ENCODE results near the gene P2RX7.
"Not testable (repeated sequence)": the region's sequence is repeated elsewhere in the genome, so short reads cannot be mapped to it uniquely, and the experiment has no call there.

Gene P2RX7

GRCh38 chr12:121135320-121135719 is 2.6 kb downstream of the P2RX7 start:
- no peak for DNase-seq (ENCODE audit: low spot score)

GRCh38 chr12:121137512-121137911 is 4.8 kb downstream of the P2RX7 start:
- DNase-seq (ENCODE audit: low spot score), result no peak

- peak; percentile 37 for DNase-seq (ENCODE audit: low spot score)
Observed at GRCh38 chr12:121138284-121138683, 5.6 kb downstream of the P2RX7 start.

GRCh38 chr12:121139286-121139685 is 6.6 kb downstream of the P2RX7 start:
- DNase-seq (ENCODE audit: low spot score), result no peak

- no peak for DNase-seq (ENCODE audit: low spot score)
Observed at GRCh38 chr12:121142171-121142950, 9.7 kb downstream of the P2RX7 start.

DNA sequence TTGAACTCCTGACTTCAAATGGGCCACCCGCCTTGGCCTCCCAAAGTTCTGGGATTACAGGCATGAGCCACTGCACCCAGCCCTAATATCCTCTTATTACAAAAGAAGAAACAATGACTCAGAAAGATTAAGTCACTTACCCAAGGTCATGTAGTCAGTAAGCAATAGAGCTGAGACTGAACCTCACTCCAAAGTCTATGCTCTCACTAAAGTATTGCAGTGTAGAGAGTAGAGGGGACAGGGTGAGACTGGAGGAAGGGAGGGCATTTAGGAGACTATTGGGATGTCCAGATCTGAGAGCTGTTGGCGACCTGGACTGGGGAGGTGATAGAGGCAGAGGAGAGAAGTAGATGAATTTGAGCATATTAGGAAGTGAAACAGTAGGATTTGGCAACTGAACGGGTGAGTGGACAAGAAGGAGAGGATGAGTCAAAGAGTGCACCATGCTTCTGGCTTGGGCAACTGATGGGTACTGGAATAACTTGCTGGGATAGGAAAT is 11.8 kb downstream of the P2RX7 start:
- no peak for DNase-seq (ENCODE audit: low spot score)

DNA sequence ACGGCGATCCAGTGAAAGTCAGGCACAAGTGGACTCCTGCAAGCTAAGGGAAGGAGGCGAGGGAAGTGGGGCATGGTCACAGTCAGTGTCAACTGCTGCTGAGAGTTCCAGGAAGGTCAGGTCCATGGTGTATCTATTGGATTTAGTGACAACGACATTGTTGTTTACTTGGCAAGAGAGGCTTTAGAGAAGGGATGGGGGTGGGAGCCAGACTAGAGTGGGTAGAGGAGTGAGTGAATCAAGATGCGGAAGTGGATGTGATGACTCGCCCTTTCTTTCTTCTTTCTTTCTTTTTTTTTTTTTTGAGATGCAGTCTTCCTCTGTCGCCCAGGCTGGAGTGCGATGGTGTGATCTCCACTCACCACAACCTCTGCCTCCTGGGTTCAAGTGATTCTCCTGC is 12.5 kb downstream of the P2RX7 start:
- no peak for DNase-seq (ENCODE audit: low spot score)

GRCh38 chr12:121149289-121149688 is 16.6 kb downstream of the P2RX7 start:
- not testable (repeated sequence) for DNase-seq (ENCODE audit: low spot score)

DNA sequence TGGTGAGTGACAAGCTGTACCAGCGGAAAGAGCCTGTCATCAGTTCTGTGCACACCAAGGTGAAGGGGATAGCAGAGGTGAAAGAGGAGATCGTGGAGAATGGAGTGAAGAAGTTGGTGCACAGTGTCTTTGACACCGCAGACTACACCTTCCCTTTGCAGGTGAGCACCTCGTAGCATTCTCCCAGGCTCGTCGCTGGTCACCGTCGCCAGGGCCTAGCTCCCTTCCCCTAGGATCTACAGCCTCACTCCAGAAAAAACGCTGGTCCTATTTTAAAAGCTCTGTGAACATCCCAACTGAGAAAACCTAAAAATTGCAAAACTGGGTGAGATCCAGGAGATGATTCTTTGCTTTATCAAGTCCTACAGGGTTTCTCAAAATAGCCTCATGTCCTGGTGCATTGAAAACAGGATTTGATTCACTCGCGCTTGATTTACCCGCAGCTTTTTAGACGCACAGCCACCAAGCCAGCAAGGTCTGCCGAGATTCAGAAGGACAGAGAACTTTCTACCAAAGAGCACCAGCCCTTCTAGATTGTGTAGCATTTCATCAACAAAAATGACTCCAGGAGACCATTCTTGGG is 22.2 kb downstream of the P2RX7 start:
- DNase-seq (ENCODE audit: low spot score), result no peak

GRCh38 chr12:121156365-121156764 is 23.7 kb downstream of the P2RX7 start:
- no peak for DNase-seq (ENCODE audit: low spot score)

DNA sequence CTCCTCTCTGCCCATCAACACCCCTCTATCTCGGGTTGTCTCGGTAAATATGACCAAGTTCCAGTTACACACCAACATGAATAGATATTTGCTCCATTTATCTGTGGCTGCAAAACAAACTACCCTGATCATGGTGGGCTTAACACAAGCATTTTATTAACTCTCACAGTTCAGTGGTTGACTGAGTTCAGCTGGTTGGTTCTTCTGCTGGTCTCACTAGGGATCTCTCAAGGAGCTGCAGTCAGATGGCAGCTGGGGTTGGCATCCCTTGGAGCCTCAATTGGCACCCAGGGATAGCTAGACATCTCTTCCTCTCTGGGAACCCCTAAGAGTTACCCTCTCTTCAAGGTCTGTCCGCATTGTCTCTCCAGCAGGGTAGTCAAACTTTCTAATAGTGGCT is 25.4 kb downstream of the P2RX7 start:
- DNase-seq (ENCODE audit: low spot score), result no peak

- not testable (repeated sequence) for DNase-seq (ENCODE audit: low spot score)
Observed at GRCh38 chr12:121158728-121159351, 26.2 kb downstream of the P2RX7 start.

GRCh38 chr12:121159467-121160307 is 27.0 kb downstream of the P2RX7 start:
- no peak for DNase-seq (ENCODE audit: low spot score)

GRCh38 chr12:121162384-121162783 is 29.7 kb downstream of the P2RX7 start:
- DNase-seq (ENCODE audit: low spot score), result no peak

DNA sequence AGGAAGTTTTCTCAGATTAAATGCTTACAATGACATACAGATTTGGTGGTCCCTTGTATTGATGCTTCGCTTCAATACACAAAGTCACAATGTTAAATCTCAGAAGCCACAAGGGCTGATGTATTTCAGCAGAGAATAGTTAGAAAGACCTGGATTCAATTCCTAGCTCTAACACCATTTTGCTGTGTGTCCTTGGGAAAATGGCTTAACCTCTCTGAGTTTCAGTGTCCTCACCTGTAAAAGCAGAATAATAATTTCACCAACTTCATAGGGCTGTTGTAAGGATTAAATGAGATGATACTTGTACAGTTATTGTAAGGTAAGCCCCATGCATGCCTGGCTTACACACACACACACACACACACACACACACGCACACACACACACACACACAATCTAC is 30.3 kb downstream of the P2RX7 start:
- DNase-seq (ENCODE audit: low spot score), result no peak

- DNase-seq (ENCODE audit: low spot score), result not testable (repeated sequence)
Observed at GRCh38 chr12:121164839-121165238, 32.2 kb downstream of the P2RX7 start.

DNA sequence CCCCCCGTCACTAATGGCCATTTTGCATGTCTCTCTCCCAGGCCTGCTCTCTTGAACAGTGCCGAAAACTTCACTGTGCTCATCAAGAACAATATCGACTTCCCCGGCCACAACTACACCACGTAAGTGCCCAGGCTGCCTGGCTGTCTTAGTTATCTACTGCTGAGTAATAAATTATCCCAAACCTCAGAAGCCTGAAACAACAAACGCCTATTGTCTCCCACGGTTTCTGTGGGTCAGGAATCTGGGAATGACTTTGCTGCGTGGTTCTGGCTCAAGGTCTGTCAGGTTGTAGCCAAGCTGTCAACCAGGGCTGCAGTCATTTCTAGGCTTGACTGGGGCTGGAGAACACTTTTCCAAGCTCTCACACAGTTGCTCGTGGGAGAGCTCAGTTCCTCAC is 32.6 kb downstream of the P2RX7 start:
- no peak for DNase-seq (ENCODE audit: low spot score)

DNA sequence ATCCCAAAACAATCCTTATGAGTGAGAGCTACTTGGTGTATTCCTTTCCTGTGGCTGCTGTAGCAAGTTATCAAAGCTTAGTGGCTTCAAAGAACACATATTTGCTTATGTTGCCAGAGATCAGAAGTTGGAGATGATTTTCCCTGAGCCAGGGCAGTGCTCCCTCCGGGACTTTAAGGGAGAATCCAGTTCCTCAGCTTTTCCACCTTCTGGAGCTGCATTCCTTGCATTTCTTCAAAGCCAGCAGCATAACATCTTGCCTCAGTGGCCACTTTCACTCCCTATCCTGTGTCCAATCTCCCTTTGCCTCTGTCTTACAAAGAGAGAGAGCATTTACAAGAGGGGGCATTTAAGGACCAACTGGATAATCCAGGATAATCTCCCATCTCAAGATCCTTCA is 33.7 kb downstream of the P2RX7 start:
- no peak for DNase-seq (ENCODE audit: low spot score)

DNA sequence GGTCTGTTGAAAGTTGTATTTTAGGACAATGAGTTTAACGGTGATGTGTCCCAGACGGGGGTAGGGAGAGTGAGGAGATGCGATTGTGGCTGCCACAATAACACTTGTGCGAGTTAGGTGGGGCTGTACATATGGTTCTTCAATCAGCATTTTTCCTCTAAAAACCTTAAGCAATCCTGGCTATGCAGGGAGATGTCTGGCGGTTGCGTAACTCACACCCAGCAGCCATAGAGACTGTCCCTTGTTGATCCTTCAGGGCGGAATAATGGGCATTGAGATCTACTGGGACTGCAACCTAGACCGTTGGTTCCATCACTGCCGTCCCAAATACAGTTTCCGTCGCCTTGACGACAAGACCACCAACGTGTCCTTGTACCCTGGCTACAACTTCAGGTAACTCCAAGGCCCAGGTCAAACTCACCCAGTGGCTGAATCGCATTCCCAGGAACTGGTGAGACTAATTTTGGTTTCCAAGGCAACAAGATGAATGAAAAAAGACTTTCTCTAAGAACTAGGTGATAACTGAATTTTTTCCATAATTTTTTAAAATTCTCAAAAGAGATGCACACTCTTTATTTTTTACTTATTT is 34.6 kb downstream of the P2RX7 start:
- no peak for DNase-seq (ENCODE audit: low spot score)

GRCh38 chr12:121167951-121168350 is 35.3 kb downstream of the P2RX7 start:
- no peak for DNase-seq (ENCODE audit: low spot score)

- no peak for DNase-seq (ENCODE audit: low spot score)
Observed at GRCh38 chr12:121170151-121170550, 37.5 kb downstream of the P2RX7 start.

All from SK-N-DZ (cell line).